Activated CD4-positive, alpha-beta T cell treated with anti-CD3 and anti-CD28 coated beads, Interleukin-10, Interleukin-2, amounts not matched to agents 100 ng/mL and 50 ng/mL, durations not matched to agents 16 hours and 8 hours (primary cell): ENCODE measurements around the gene TMCC3.
"Not testable (repeated sequence)": the region's sequence is repeated elsewhere in the genome, so short reads cannot be mapped to it uniquely, and the experiment has no call there.

Experiments used
- DNase-seq: peaks from one replicate; pipeline ENCODE4 v3.0.0-alpha.2; 2020

Gene TMCC3

DNA sequence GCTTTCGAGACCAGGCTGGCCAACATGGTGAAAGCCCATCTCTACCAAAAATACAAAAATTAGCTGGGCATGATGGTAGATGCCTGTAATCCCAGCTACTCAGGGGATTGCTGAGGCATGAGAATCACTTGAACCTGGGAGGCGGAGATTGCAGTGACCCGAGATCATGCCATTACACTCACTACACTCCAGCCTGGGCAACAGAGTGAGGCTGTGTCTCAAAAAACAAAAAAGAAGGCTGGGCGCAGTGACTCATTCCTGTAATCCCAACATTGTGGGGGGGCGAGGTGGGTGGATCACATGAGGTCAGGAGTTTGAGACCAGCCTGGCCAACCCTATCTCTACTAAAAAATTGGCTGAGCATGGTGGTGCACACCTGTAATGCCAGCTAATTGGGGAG, 49.0 kb downstream of the TMCC3 start:
- DNase-seq, result not testable (repeated sequence)

DNA sequence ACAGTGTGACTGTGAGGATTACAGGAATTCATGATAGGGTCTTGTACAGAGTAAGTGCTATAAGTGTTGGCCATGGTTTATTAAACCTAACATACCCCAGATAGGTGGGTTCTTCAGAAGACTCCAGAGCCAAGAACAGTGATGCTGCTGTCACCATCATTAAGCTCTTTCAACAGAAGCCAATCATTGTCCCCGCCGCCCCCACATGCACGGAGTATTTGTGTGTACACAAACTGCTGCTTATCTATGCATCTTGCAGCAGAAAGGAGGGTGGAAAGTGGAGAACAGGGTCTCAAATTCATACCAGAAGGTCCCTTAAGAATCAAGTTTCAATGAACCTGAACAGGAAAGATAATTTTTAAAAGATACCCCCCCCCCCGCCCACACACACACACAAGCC, 51.2 kb downstream of the TMCC3 start:
- no peak for DNase-seq

DNA sequence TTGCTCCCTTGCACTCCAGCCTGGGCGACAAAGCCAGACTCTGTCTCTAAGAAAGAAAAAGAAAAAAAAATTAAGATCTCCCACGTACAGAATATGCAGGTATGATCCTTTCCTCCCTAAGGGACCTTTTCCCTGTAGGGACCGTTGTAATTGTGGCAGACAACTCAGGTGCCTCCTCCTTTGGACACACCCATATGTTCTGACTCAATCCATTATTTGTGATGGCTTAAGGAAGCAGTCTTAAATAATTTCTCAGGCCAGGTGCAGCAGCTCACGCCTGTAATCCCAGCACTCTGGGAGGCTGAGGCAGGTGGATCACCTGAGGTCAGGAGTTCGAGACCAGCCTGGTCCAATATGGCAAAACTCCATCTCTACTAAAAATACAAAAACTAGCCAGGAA, 53.1 kb downstream of the TMCC3 start:
- DNase-seq, result no peak

DNA sequence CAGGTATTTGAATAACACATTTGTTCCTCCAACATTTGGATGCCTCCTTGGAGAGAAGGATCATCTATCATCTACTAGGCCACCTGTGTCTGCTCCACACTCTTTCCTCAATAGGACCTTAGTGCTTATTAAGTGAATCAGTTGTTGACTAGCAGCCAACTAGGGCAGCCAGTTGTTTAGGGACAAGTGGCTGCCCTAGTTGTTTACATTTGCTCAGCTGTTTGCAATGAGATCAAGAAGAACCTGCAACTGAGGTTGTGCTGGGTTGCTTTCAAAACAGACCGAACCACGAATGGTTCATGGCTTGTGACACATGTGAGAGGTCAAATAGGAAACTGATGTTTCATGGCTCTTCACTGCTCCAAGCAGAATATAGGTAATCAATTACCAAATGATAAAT, 53.8 kb downstream of the TMCC3 start:
- DNase-seq, result no peak

DNA sequence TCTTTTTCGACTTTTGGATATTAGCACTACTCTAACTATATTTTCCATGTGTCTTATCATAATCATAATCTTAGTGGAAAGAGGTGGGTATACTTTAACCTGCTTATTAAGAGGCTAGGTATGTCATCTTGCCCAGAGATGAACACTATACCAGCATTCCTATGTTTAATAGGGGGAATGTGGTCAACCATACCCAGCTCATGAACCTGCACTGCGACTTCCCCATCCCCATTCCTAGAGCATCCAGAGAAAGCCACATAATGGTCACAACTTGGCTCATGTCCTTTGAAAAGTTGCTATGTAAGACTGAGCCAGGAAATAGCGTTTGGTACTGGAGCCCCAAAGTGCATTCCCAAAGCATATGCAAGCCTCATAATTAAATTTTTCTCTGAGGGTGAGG, 55.2 kb downstream of the TMCC3 start:
- no peak for DNase-seq

DNA sequence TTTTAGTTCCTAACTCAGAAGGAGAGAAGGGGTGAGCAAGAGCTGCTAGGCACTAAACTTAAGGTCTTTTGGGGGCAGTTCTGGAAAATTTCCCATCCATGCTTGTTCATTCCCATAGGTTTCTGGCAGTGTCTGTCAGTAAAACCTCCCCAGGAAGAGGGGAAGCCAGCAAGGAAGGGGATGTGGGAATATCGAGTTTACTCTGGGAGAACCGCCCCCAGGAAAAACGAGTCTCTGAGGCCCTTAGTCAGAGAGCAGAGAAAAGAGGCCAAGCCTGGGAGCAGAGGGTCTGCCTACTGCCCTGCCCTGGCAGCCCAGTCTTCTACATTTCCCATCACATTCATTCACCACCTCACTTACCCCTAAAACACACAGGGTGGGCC, 55.9 kb downstream of the TMCC3 start:
- DNase-seq, result no peak

DNA sequence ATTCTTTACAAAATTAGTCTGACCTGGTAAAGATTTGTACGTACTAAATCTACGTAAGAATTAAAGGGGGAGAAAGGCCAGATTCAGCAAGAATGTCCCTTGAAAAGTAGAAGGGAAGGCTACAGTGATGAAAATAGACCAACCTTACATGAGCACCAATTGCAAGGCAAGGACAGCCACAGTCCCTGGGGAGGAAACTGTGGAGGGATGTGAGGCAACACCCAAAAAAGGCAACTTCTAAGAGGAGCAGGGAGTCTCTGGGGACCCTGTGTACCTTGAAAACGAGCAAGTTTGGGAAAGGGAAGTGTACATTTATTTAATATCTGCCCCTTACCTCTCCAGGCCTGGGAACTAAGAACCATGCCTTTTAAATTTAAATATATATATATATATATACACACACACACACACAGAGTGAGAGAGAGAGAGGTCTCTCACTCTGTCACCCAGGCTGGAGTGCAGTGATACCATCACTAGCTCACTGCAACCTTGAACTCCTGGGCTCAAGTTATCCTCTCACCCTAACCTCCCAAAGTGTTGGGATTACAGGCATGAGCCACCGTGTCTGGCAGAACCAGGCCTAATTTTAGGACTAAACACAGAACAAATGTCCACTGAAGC, 56.4 kb downstream of the TMCC3 start:
- DNase-seq, result no peak

DNA sequence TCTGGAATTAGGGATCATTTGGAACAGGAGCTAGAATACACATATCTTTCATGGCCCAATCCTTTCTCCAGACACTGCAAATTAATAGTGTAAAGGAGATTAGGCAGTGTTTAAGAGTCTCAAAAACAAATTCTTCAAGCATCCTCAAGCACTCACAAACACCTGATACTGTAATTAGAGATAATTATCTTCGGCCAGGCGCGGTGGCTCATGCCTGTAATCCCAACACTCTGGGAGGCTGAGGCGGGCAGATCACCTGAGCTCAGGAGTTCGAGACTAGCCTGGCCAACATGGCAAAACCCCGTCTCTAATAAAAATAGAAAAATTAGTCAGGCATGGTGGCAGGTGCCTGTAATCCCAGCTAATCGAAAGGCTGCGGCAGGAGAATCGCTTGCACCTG, 57.6 kb downstream of the TMCC3 start:
- not testable (repeated sequence) for DNase-seq

DNA sequence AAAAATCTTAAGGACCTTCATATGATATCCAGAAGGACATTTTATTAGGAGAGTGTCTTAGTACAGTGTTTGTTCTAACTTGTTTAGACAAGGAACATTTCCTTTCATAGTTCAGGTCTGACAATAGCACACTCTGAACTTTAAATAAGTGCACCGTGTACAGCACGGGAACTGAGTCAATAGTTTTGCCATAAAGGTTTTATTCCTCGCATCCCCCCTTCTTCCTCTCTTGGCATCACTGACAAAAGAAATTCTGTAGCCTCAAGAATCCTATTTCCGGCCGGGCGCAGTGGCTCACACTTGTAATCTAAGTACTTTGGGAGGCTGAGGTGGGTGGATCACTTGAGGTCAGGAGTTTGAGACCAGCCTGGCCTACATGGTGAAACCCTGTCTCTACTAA, 58.3 kb downstream of the TMCC3 start:
- no peak for DNase-seq

DNA sequence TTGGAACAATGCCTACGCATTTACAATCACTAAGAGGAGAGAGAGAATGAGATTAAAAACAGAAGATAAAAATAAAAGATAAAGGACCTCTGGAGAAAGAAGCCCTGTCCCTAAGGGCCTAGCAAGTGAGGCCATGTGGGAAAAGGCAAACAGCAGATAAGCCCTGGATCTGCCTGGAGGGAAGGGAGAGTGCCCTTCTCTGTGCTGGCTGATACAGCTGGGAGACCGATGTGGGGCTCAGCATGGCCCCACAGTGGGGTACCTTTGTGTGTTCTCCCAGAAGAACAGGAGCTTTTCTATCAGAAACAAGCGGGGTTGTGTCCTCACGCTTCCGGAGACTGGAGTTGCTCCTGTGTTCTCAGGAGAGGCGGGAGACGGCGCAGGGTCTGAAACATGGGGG, 59.9 kb downstream of the TMCC3 start:
- no peak for DNase-seq

DNA sequence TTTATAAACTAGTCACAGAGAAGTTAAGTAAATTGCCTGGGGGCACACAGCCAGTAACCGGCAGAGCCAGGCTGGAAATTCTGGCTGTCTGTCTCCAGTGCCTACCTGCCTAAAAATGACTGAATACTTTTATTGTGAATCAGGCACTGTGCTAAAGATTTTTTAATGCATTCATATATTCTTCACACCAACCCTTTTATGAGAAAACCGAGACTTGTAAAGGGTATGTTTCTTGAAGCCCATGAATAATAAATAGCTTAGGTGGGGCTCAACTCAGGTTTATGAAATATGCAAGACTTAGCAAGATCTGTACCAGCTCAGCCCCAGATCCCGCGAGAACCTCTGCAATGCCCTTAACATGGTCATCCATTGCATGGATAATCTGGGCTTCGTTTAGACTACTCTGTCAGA, 60.8 kb downstream of the TMCC3 start:
- no peak for DNase-seq

DNA sequence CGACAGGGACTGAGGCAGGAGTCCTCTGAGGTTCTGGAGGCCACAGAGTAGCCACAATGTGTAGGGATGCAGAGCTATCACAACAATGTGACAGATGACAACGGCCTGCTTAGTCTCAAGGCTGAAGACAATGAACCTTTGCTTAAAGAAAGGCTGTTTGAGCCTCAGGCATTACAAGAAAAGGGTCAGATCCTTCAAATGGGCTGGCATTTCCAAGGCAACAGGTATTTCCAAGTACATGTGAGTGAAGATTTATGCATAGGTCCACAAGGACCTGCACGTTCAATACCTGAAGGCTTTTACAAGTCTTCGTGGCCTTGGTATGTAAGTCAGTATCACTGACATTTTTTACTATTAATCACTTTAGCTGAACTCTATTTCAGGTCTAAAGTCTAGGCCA, 62.0 kb downstream of the TMCC3 start:
- DNase-seq, result no peak

DNA sequence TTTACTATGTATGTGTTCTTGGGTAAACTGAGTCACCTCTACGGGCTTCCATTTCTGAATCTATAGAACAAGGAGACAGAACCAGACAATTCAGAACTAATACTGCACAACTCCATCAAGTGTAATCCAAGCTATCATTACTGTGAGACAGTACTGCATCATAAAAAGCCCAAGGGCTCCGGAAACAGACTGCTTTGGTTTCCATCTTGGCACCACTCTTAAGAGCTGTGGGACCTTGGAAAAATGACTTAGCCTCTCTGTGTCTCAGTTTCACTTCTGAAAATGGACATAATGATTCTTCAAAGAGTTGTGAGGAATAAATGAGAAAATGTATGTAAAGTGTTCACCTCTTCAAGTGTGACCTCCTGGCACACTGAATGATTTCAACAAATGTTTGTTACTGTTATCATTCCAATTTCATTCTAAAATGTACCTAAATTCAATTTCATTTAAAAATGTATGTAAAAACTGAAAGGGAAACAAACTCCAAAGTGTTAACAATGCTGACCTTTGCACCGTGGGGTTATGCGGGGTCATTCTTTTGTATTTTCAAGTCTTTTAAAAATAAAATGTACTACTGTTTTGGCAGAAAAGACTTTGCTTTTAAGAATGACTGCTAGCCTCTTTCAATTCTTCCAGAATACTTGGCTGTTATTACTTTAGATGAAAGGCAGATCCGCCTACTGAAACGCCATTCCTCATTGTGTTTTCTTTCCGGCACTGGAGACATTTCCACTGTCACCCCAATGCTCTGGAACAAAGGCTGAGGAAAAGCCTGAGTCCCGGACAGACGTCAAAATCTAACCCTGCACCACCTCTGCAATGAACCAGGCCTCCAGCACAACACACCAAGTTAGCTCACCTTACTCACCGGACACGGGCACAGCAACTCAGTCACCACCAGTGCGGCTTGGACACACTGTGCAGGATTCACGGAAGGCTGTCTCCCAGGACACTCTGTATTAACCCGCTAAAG, 62.8 kb downstream of the TMCC3 start:
- DNase-seq, result no peak

DNA sequence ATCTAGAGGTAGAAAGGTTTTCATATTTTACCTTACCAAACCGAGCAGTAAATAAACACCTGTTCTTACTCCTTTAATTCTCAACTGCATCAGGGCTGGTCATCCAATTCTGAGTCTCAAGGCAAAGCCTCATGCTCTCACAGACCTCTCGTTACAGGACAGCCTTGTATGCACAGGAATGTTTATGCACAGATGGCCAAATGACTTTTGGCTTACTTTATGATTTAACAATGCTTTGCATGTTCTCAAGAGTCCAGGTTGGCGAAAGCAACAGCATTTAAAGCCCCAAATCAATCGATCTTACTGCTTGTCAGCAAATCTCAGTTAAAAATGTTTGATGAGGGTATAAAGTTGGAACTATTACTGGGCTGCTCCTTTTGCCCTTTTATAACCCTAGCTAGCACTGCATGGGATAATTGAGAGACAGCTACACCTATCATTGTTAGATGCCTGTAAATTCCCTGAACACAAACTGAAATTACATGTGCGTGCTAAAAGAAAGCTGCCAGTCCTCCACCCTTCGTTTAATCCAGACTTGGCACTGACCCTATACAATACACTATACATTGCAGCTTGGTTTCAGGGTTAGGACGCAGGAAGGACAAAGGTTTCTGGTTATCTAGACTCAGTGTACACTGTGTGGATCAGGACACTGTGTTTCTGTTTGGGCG, 63.6 kb downstream of the TMCC3 start:
- DNase-seq, result no peak

DNA sequence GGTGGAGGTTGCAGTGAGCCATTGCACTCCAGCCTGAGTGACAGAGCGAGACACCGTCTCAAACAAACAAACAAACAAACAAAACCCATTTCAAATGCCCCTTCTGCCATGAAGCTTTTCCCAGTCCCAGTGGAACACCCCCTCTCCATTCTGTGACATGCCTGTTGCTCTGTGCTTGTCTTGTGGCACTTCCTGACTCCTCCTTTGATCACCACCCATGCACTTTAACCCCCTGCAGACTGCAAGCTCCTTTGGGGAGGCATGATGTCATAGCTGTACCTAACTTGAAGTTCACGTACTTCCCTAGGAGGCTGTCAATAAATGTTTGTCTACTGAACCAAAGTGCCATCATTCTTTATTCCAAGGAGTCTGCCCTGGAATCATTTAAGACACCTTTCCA, 64.7 kb downstream of the TMCC3 start:
- DNase-seq, result no peak

DNA sequence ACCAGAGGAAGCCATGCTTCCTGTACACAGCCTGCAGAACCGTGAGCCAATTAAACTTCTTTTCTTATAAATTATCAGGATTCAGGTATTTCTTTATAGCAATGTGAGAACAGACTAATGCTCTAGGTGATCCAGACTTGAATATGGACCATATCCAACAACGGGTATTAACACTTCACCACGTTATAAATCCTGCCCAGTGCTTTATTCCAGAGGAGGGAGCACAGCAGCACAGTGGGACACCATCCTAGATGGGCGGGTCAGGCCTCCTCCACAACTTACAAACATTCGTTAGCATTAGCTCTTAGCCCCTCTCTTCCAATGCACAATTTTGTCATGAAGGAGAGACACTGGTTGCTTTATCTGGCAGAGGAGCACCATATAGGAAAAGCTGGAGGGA, 66.0 kb downstream of the TMCC3 start:
- no peak for DNase-seq

DNA sequence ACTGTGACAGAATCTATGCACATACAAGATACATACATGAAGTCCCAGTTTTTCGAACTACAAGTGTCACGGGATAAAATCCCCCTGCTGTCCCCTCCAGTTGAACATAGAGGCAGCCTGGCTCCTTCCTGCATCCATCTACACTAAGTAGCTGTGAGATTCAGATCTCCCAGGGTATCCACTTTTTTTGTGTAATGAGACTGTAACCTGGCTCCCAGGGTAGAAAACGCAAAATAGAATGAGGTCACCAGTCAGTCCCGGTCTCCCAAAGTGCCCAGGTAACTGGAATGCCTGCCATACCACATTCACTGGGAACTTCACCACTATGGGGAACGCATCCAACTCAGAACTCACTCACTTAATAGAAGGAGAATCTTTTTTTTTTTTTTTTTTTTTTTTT, 67.8 kb downstream of the TMCC3 start:
- DNase-seq, result no peak

DNA sequence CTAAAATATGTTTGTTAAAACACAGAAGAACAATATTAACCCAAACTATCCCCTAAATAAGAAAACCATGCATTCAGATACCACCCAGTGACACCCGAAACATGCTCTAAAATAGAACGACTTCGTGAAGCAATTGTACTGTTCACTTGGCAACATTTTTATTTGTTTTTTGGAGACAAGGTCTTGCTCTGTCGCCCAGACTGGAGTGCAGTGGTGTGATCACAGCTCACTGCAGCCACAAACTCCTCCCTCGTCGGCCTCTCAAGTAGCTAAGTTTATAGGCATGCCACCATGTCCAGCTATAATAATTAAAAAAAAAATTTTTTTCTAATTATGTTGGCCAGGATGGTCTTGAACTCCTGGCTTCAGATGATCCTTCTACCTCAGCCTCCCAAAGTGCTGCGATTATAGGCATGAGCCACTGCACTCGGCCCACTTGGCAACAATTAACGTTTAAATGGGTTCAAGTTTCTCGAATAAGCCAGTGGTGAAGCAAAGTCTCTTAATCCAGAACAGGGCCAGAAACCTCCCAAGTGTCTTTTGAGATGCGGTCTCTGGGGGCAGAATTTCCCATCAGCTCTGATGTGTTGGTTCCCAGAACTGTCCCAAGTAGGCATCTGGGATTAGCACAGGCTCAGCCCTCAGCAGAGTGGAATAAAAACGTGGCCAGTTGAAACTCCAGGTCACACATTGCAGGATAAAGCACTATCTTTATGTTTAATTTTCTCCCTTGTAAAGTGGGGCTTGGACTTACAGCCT, 74.5 kb downstream of the TMCC3 start:
- DNase-seq, result no peak

DNA sequence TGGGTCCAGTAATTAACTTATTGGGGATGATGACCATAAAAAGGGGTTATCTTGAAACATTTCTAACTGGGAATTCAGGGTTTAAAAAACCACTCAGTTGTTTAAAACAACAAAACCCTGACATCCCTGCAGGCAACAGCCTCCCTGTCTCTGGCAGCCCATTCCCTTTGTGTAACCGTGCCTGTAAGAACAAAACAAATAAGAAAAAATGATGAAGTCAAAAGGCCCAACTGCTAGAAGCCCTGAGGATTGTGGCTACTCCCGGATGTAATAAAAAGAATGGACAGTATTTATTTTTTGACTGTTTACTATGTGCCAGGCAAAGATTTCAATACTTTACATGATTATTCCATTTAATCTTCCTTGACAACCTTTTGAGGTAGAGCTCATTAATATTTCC, 75.3 kb downstream of the TMCC3 start:
- no peak for DNase-seq

DNA sequence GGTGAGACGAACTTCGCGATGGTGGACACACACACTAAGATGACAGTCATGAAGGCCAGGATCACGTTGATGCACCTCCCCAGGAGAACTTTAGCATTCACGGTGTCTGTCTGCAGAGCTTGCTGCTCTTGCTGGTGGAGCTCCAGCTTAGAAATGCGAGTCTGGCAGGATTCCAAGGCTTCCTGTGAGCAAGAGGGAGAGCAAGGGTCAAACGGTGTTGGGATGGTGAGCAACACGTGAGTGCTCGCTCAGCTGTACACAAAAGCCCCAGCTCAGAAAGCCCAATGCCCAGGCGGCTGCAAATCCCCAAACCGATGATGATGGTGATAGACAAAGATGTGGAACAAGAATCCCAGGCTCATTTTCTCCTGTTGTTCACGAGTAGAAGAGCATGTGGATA, 78.8 kb downstream of the TMCC3 start:
- no peak for DNase-seq

DNA sequence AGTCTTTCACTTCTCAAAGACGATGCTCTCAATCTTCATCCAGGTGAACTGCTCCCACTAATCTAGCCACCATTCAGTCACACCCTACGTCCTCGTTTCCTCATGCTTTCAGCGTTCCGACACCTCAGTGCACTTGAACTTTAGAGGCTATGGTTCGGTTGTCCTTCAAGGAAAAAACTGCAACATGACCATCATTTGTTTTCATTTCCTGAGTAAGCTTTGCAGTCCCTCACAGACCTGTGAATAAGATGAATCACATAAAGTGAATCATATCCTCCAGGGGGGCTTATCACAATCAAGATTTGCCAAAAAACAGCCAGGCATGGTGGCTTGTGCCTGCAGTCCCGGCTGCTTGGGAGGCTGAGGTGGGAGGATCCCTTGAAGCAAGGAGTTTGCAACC, 80.2 kb downstream of the TMCC3 start:
- DNase-seq, result no peak

DNA sequence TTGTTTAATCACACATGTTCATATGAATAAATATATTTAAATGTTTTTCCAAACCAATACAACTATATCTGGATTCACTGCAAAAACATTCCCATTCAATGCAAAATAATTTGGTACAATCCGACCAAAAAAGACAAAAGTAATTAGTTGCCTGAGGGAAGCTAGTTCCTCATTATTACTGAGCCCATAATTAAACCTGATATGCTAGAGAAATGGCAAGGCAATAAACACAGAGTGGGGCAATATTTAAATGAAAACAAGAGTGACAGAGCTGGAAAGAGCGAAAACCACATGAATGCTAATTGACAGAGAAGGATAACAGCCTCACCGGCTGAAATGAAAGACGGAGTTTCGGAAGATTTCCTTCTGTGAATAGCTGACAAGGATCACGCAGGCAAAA, 82.6 kb downstream of the TMCC3 start:
- DNase-seq, result no peak

DNA sequence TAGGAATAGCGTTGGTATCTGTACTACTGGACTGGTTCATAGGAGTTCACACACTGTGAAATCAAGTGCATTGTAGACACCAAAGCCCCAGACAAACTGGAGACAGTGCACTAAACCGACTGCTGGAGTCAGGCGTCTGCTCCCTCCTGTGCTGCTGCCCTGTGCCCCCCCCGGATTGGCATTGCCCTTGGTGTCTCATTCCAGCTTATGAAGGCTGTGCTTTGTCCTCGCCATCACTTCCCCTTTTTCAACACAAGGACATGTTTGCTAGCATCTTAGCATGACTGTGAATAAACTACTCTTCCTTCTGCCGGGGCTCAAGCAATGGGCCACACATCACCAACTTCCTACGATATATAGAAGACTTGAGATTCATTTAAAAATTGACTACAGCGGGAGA, 84.0 kb downstream of the TMCC3 start:
- DNase-seq, result no peak
